Neural crest cell (in vitro differentiated cells): Measurements from ENCODE around the gene TNFAIP3. TPM values are rescaled to one million over a fixed set of nuclear protein-coding genes. Genes with fewer than 3 reads are reported as not detected.

Experiments used
- DNase-seq: peaks from one replicate; pipeline ENCODE4 v3.0.0; 2021; ENCODE audit warnings: low read depth, mixed read lengths, low spot score
- H3K27ac Mint-ChIP-seq: one replicate; pipeline ENCODE4 v1.8.0; 2021; ENCODE audit warnings: mild to moderate bottlenecking, mixed read lengths; ENCODE audit not compliant: unreplicated experiment
- H3K27me3 Mint-ChIP-seq: 2 replicates; pipeline ENCODE4 v1.8.0; 2021; ENCODE audit warnings: low read depth, mild to moderate bottlenecking, mixed read lengths
- H3K36me3 Mint-ChIP-seq: 2 replicates; pipeline ENCODE4 v1.8.0; 2021; ENCODE audit warnings: low read depth, mild to moderate bottlenecking, mixed read lengths
- H3K4me1 Mint-ChIP-seq: 2 replicates; pipeline ENCODE4 v1.8.0; 2021; ENCODE audit warnings: mixed read lengths
- H3K4me3 Mint-ChIP-seq: one replicate; pipeline ENCODE4 v1.8.0; 2021; ENCODE audit warnings: mild to moderate bottlenecking, mixed read lengths
- H3K9me3 Mint-ChIP-seq: 2 replicates; pipeline ENCODE4 v1.8.0; 2021; ENCODE audit warnings: mixed read lengths
- total RNA-seq: library from RNA; stranded (reverse); gene quantifications from 2 replicates; pipeline ENCODE4 v1.2.1, GENCODE V29; 2021
- TF ChIP-seq, protein P1 (sequence below): fragments of 200-600 bp; sonication (generic); conservative IDR thresholded peaks from 2 replicates; pipeline ENCODE4 v1.5.0; 2021; ENCODE audit warnings: antibody characterized with exemption, mild to moderate bottlenecking

The TNFAIP3 gene
- total RNA-seq, 1 donor from 2014 or later: 2.9 TPM

- no peaks in the 10 kb centered on the region for H3K9me3 Mint-ChIP-seq
- H3K27ac Mint-ChIP-seq: no peak overlapping the region
- H3K27me3 Mint-ChIP-seq: no peaks in the 10 kb centered on the region
- H3K4me3 Mint-ChIP-seq: no peak overlapping the region
- TF ChIP-seq, protein P1, sequence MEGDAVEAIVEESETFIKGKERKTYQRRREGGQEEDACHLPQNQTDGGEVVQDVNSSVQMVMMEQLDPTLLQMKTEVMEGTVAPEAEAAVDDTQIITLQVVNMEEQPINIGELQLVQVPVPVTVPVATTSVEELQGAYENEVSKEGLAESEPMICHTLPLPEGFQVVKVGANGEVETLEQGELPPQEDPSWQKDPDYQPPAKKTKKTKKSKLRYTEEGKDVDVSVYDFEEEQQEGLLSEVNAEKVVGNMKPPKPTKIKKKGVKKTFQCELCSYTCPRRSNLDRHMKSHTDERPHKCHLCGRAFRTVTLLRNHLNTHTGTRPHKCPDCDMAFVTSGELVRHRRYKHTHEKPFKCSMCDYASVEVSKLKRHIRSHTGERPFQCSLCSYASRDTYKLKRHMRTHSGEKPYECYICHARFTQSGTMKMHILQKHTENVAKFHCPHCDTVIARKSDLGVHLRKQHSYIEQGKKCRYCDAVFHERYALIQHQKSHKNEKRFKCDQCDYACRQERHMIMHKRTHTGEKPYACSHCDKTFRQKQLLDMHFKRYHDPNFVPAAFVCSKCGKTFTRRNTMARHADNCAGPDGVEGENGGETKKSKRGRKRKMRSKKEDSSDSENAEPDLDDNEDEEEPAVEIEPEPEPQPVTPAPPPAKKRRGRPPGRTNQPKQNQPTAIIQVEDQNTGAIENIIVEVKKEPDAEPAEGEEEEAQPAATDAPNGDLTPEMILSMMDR: no peak
- peaks cover 10% of the 10 kb centered on the region for H3K4me1 Mint-ChIP-seq
- no peak for DNase-seq
- no peaks in the 10 kb centered on the region for H3K36me3 Mint-ChIP-seq
These were observed 59.9 kb downstream of the TNFAIP3 start for GRCh38 chr6:137926985-137927384.

DNA sequence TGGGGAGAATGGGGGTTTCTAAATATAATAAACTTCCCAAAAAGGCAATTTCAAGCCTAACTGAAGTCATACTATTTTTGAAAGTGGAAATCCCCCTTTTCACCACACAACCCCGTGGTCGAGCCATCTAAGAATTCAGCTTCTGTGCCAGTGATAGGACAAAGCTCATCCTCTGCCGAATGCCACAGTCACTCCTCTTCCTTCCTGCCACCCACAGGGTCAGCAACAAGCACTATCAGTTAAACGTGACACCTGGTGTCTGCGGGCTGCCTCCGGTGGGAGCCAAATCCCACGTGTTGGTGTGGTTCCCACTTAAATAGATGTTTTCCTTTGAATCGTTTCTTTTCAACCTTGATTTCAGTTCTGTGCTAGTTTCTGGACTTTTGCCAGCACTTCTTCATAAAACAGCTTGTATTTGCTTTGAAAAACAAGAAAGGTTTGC lies 60.7 kb downstream of the TNFAIP3 start:
- Mint-ChIP-seq H3K4me1 (peaks cover 10% of the 10 kb centered on the region), H3K36me3 (no peaks in the 10 kb centered on the region), H3K4me3 (no peak overlapping the region), H3K27ac (no peak overlapping the region), H3K27me3 (no peaks in the 10 kb centered on the region), H3K9me3 (no peaks in the 10 kb centered on the region)
- DNase-seq: no peak
- TF ChIP-seq, protein P1: no peak

- no peak for DNase-seq
- TF ChIP-seq, protein P1: no peak
- Mint-ChIP-seq H3K4me3 (no peak overlapping the region), H3K4me1 (peaks cover 10% of the 10 kb centered on the region), H3K27me3 (no peaks in the 10 kb centered on the region), H3K9me3 (no peaks in the 10 kb centered on the region), H3K27ac (no peak overlapping the region), H3K36me3 (no peaks in the 10 kb centered on the region)
These were observed 61.2 kb downstream of the TNFAIP3 start for GRCh38 chr6:137928286-137928685.

GRCh38 chr6:137931849-137932465 lies 64.9 kb downstream of the TNFAIP3 start:
- Mint-ChIP-seq H3K27me3 (no peaks in the 10 kb centered on the region), H3K4me1 (peaks cover 3% of the 10 kb centered on the region), H3K9me3 (peaks cover 7% of the 10 kb centered on the region), H3K4me3 (no peak overlapping the region), H3K36me3 (no peaks in the 10 kb centered on the region), H3K27ac (no peak overlapping the region)
- no peak for DNase-seq
- TF ChIP-seq, protein P1: no peak

Other genes starting within 250 kb of the TNFAIP3 start
- gene PERP, start 240.2 kb downstream of the TNFAIP3 start, total RNA-seq: 3.0 and 3.3 TPM in 2 replicates